Cardiac fibroblast (primary cell): ENCODE results near the gene MAML2.

Source experiments
- DNase-seq, 2 donors: peaks; one replicate each; pipeline versions ENCODE4 v3.0.0 to v3.0.0-alpha.2; 2010; ENCODE audit warnings: low read depth in 2 of 2
- H3K4me3 ChIP-seq, 2 donors: replicated peaks in 1 of 2; 1 replicate in 1 of 2; 2 replicates in 1 of 2; pipeline ENCODE4 v1.5.1; 2011; ENCODE audit warnings: low read depth in 2 of 2, low read length in 2 of 2, mild to moderate bottlenecking in 2 of 2, moderate library complexity in 1 of 2
- CTCF ChIP-seq: IDR thresholded peaks from one replicate; pipeline ENCODE4 v1.5.1; 2011; ENCODE audit warnings: low read depth, mild to moderate bottlenecking, low read length, inconsistent platforms

MAML2 gene

GRCh38 chr11:96221244-96222070 lies 121.5 kb downstream of the MAML2 start:
- H3K4me3 ChIP-seq = no peak overlapping the region
- no peak for DNase-seq
- TF ChIP-seq CTCF = no peak

- no peak for TF ChIP-seq CTCF
- no peak overlapping the region for H3K4me3 ChIP-seq
- peak; percentile 71 to 90 for DNase-seq
Measured at GRCh38 chr11:96219981-96220623, 122.9 kb downstream of the MAML2 start.

DNA sequence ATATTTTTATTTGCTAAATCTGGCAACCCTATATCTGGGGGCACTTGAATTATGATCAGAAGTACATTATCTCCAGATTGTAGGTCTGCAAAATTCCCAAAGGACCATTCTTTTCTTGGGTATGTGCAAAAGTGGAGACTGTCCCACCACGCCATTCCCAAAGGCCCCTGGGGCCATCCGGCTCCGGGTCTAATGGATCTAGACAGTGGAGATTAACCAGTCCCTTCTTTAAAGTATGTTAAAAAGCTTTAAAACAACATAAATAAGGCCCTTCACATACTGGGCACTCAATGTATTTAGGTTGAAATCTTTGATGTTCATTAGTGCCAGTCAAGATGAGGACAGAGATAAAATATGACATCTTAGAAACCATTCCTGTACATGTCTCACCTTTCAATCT lies 124.1 kb downstream of the MAML2 start:
- no peak for TF ChIP-seq CTCF
- no peak for DNase-seq
- no peak overlapping the region for H3K4me3 ChIP-seq

GRCh38 chr11:96218006-96218405 lies 125.0 kb downstream of the MAML2 start:
- no peak for DNase-seq
- H3K4me3 ChIP-seq = no peak overlapping the region
- TF ChIP-seq CTCF = no peak

DNA sequence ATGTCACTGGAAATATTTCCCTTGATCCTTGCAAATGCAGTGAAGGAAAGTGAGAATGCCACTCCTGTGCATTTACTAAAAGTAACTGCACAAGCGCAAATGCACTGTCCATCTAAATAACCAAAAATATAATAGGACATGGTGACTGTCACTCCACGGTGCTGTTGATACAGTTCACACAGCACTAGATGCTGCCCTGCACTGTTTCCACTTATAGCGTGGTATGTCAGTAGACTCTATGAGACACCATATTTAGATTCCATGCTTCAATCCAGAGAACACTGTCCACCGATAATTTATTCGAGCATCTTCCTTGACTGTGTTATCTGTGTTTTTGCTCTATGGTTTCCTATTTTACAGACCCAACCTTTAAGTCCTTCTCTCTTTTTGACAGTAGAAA lies 125.8 kb downstream of the MAML2 start:
- no peak for TF ChIP-seq CTCF
- H3K4me3 ChIP-seq = no peak overlapping the region
- DNase-seq = no peak

DNA sequence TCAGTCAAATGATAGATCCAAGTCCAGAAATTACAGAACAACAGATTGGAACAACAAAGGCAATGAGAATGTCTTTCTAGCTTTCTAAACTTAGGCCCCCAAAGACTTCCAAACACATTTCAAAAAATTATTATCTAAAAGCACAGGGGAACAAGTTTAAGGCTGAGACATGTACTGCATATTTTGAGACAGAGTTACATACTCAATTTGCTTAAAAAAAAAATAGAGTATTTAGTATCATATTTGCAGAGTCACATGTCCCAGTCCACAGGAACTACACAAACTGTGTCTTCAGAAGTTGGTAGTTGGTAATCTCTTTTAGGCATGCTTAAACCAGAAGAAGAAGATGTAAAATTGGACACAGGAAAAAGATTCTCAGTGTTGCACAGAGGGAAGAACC lies 127.2 kb downstream of the MAML2 start:
- no peak for TF ChIP-seq CTCF
- no peak for DNase-seq
- H3K4me3 ChIP-seq = no peak overlapping the region
